Measurements from ENCODE around the gene PRICKLE2. TPM values are rescaled to one million over a fixed set of nuclear protein-coding genes. Genes with fewer than 3 reads are reported as not detected.

The PRICKLE2 gene
- total and polyA plus RNA-seq, 2 experiments from 2014 or later, result 1.1 to 12.5 TPM

- TF ChIP-seq REST (IDR thresholded peaks at IDR 0.05; ENCODE audit: unreplicated experiment) (no peak), POLR2AphosphoS5 (IDR thresholded peaks at IDR 0.05; ENCODE audit: low read depth) (no peak), CREB1 (CRISPR knock-in tag; IDR thresholded peaks at IDR 0.05; ENCODE audit: low read depth) (no peak), NANOG (IDR thresholded peaks at IDR 0.05; ENCODE audit: borderline replicate concordance) (no peak), STAT1 (IDR thresholded peaks at IDR 0.05; ENCODE audit: unreplicated experiment) (no peak), CTCF (conservative IDR thresholded peaks at IDR 0.05; ENCODE audit: low read depth in 2 of 2) (no peak)
These were observed 45.0 kb upstream of the PRICKLE2 start (continued) for GRCh38 chr3:64270142-64270865.

- H3K4me1 ChIP-seq (ENCODE audit: insufficient read depth), result peaks cover 15% of the 10 kb centered on the region
- no peak overlapping the region for H2AFZ ChIP-seq
- H3K9me3 Mint-ChIP-seq, result peaks cover 17% of the 10 kb centered on the region
- DNase-seq (ENCODE audit: low spot score), result no peak
- no peaks in the 10 kb centered on the region for H4K20me1 ChIP-seq (replicated peaks; ENCODE audit: insufficient read depth)
- no peak for ATAC-seq
- H3K4me3 Mint-ChIP-seq, result no peak overlapping the region
- H3K4me2 ChIP-seq, result no peak overlapping the region
- peaks cover 5% of the 10 kb centered on the region for H3K36me3 Mint-ChIP-seq (ENCODE audit: low read depth)
- H3K27ac Mint-ChIP-seq, result no peak overlapping the region
- no peaks in the 10 kb centered on the region for H3K9me2 ChIP-seq (ENCODE audit: insufficient read depth)
- H3K27ac ChIP-seq (ENCODE audit: low read depth), result no peak overlapping the region
- H3K36me3 ChIP-seq (ENCODE audit: insufficient read depth), result no peaks in the 10 kb centered on the region
- H3K27me3 Mint-ChIP-seq (ENCODE audit: insufficient read depth, low read depth, poor library complexity), result peaks cover 4% of the 10 kb centered on the region
- no peak overlapping the region for H3K4me3 ChIP-seq
- TF ChIP-seq ETS1 (IDR thresholded peaks at IDR 0.05), result no peak
- TF ChIP-seq ZNF114 (CRISPR knock-in tag; IDR thresholded peaks at IDR 0.05), result no peak
- H3K79me2 ChIP-seq (replicated peaks; ENCODE audit: insufficient read depth), result no peaks in the 10 kb centered on the region
- H3K4me1 Mint-ChIP-seq, result peaks cover 21% of the 10 kb centered on the region
- no peaks in the 10 kb centered on the region for H3F3A ChIP-seq (replicated peaks; ENCODE audit: low read depth)
- no peaks in the 10 kb centered on the region for H3K27me3 ChIP-seq (ENCODE audit: insufficient read depth)
These were observed 43.7 kb upstream of the PRICKLE2 start for GRCh38 chr3:64268926-64269325.

Data from GM23338 (cell line).